PC-3 (cell line): ENCODE data around the gene COL4A1.

Experiments used
- EZH2 ChIP-seq: fragments of 300-600 bp; sonication (generic); IDR thresholded peaks from one replicate; pipeline ENCODE4 v1.6.1; 2017; ENCODE audit warnings: antibody characterized with exemption, mild to moderate bottlenecking, low read length; ENCODE audit not compliant: unreplicated experiment
- EZH2phosphoT487 ChIP-seq: fragments of 300-600 bp; sonication (generic); IDR thresholded peaks from 2 replicates; pipeline ENCODE4 v1.6.1; 2018; ENCODE audit warnings: mild to moderate bottlenecking, antibody characterized with exemption, low read length, borderline replicate concordance
- TF ChIP-seq, protein P1 (sequence below): fragments of 300-600 bp; sonication (generic); conservative IDR thresholded peaks from 2 replicates; pipeline ENCODE4 v1.5.1; 2017; ENCODE audit warnings: antibody characterized with exemption, low read depth, mild to moderate bottlenecking, low read length

GRCh38 chr13:110281736-110282135 is 25.2 kb downstream of the COL4A1 start:
- TF ChIP-seq, protein P1, sequence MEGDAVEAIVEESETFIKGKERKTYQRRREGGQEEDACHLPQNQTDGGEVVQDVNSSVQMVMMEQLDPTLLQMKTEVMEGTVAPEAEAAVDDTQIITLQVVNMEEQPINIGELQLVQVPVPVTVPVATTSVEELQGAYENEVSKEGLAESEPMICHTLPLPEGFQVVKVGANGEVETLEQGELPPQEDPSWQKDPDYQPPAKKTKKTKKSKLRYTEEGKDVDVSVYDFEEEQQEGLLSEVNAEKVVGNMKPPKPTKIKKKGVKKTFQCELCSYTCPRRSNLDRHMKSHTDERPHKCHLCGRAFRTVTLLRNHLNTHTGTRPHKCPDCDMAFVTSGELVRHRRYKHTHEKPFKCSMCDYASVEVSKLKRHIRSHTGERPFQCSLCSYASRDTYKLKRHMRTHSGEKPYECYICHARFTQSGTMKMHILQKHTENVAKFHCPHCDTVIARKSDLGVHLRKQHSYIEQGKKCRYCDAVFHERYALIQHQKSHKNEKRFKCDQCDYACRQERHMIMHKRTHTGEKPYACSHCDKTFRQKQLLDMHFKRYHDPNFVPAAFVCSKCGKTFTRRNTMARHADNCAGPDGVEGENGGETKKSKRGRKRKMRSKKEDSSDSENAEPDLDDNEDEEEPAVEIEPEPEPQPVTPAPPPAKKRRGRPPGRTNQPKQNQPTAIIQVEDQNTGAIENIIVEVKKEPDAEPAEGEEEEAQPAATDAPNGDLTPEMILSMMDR = no peak
- TF ChIP-seq EZH2phosphoT487 (no peak), EZH2 (no peak)
